Subcutaneous adipose tissue (tissue), 4 donors: Measurements from ENCODE around the gene PFAS. TPM values are rescaled to one million over a fixed set of nuclear protein-coding genes. Genes with fewer than 3 reads are reported as not detected.

ENCODE experiments used
- total RNA-seq, 4 donors: library from RNA; depleted of rRNA; stranded (reverse); fragments of >200 nt; gene quantifications; one replicate each; pipeline ENCODE4 v1.1.0, GENCODE V29; 2016
- TF ChIP-seq, protein P1 (sequence below): fragments of 450-650 bp; IDR thresholded peaks from one replicate; pipeline ENCODE4 v1.5.1; 2016; ENCODE audit warnings: low read depth, mild to moderate bottlenecking, control low read depth, antibody characterized with exemption, moderate library complexity

PFAS gene
- total RNA-seq, 4 donors from 2014 or later: 7.5 to 20.9 (median 12.0) TPM

DNA sequence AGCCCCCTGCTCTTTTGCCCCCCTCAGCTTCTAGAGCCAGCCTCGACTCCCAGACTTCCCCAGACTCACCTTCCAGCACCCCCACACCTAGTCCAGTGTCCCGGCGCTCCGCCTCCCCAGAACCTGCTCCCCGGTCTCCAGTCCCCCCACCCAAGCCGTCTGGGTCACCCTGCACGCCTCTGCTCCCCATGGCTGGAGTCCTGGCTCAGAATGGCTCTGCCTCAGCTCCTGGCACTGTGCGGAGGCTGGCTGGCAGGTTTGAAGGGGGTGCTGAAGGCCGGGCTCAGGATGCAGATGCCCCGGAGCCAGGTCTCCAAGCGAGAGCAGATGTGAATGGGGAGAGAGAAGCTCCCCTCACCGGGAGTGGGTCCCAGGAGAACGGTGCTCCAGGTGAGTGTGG lies 63.2 kb downstream of the PFAS start:
- TF ChIP-seq, protein P1, sequence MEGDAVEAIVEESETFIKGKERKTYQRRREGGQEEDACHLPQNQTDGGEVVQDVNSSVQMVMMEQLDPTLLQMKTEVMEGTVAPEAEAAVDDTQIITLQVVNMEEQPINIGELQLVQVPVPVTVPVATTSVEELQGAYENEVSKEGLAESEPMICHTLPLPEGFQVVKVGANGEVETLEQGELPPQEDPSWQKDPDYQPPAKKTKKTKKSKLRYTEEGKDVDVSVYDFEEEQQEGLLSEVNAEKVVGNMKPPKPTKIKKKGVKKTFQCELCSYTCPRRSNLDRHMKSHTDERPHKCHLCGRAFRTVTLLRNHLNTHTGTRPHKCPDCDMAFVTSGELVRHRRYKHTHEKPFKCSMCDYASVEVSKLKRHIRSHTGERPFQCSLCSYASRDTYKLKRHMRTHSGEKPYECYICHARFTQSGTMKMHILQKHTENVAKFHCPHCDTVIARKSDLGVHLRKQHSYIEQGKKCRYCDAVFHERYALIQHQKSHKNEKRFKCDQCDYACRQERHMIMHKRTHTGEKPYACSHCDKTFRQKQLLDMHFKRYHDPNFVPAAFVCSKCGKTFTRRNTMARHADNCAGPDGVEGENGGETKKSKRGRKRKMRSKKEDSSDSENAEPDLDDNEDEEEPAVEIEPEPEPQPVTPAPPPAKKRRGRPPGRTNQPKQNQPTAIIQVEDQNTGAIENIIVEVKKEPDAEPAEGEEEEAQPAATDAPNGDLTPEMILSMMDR: no peak

DNA sequence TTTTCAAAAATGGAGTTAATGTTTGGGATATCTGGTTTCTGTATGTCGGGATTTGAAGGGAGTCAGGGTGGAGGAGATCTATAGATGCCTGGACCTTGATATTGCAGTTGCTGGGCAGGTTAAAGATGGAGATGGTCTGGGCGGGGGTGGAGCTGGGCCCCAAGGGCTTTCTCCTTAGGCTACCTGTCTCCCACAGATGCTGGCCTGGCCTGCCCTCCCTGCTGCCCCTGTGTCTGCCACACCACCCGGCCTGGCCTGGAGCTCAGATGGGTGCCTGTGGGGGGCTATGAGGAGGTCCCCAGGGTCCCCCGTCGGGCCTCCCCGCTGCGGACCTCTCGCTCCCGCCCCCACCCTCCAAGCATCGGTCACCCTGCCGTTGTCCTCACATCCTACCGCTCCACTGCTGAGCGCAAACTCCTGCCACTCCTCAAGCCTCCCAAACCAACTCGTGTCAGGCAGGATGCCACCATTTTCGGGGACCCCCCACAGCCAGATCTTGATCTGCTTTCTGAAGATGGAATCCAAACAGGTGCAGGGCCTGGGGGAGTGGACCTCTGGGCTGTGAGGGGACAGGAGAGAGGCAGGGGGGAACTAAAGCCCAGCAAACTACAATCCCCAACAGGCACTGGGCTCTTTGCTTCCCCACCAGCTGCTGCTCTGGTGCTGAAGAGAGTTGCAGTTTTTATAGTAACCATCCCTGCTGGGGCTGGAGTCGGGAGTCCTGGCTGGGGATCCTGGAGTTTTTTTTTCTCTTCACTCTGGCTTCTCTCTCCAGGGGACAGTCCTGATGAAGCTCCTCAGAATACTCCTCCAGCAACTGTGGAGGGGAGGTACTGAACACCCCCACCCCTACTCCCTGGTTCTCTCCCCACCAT lies 63.9 kb downstream of the PFAS start:
- TF ChIP-seq, protein P1: no peak

DNA sequence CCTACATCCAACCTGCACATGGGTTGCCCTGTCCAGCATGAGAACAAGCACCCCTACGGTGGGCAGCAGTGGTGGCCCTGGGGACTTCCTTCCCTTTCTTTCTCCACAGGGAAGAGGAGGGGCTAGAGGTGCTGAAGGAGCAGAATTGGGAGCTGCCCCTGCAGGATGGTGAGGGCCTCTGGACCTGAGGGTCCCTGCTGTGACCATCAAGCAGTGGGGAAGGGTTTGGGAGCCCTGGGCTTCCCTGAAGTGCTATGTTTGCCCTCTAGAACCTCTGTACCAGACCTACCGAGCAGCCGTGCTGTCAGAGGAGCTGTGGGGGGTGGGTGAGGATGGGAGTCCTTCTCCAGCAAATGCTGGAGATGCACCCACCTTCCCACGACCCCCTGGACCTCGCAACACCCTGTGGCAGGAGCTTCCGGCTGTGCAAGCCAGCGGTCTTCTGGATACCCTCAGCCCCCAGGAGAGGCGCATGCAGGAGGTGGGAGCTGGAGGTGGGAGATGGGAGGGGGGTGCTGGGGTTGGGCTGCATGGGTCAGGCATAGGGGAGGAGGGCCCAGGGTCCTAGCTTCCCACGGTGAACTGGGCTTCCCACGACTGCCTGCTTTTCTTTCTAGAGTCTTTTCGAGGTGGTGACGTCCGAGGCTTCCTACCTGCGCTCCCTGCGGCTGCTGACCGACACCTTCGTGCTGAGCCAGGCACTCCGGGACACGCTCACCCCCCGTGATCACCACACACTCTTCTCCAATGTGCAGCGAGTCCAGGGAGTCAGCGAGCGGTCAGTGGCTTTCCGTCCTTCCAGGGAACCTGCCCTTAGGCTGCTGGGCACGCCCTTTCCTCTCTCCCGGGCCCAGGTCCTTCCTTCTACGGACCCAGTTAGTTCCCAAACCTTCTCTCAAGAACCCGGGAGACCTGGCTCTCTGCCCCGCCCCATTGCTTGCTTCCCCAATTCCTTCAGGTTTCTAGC lies 66.0 kb downstream of the PFAS start:
- TF ChIP-seq, protein P1: no peak

DNA sequence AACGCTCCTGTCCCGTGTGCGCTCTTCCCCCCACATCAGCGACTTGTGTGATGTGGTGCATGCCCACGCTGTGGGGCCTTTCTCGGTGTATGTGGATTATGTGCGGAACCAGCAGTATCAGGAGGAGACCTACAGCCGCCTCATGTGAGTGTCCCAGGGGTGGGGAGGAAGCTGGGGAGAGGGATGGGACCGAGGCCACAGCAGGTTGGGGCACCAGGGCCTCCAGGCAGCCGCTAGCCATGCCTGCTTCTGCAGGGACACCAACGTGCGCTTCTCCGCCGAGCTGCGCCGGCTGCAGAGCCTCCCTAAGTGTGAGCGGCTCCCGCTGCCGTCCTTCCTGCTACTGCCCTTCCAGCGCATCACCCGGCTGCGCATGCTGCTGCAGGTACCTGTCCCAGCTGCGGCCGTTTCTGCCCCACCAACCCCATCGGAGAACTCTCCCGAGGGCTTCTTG lies 66.7 kb downstream of the PFAS start:
- TF ChIP-seq, protein P1: no peak

DNA sequence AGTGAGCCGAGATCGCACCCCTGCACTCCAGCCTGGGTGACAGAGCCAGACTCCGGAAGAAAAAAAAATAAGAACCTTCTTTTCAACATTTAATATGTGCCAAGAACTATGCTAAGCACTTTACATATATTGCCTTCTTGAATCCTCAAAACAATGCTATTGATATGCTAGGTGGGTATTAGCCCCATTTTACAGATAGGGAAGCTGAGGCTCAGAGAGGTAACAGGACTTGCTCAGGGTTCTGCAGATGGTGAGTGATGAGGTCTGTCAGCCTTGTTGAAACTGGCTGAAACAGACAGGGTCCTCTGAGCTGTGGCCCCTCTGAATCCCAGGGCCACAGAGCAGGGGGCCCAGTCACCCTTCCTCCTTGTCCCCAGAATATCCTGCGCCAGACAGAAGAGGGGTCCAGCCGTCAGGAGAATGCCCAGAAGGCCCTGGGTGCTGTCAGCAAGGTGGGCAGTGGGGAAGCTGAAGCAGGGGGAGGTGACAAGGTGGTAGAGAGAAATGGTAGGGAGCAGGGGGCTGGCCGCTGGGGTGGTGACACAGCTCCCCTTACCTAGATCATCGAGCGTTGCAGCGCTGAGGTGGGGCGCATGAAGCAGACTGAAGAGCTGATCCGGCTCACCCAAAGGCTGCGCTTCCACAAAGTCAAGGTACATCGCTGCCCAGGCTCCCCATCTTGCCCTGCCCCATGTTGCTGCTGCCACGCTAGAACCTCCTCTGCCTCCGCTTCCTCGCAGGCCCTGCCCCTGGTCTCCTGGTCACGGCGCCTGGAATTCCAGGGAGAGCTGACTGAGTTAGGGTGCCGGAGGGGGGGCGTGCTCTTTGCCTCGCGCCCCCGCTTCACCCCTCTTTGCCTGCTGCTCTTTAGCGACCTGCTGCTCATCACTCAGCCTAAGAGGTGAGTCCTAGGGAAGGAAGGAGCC lies 69.2 kb downstream of the PFAS start:
- TF ChIP-seq, protein P1: no peak

Other genes with a start within 250 kb of the PFAS start
- not detected for gene GUCY2D, start 246.7 kb upstream of the PFAS start, total RNA-seq
- gene ALOX15B, start 210.2 kb upstream of the PFAS start, total RNA-seq: 10 to 100 TPM in 2 of 4 donors, 1 to 10 TPM in 2; 4.9 to 36.4 (median 10.9) TPM
- not detected for gene ALOX12B, start 161.6 kb upstream of the PFAS start, total RNA-seq
- gene ALOXE3, start 130.8 kb upstream of the PFAS start, total RNA-seq: not detected
- gene HES7, start 125.2 kb upstream of the PFAS start, total RNA-seq: not detected
- gene PER1, start 96.9 kb upstream of the PFAS start, total RNA-seq: 100 to 1,000 TPM in 3 of 4 donors, 10 to 100 TPM in 1; 95.2 to 186 (median 121) TPM
- gene VAMP2, start 86.3 kb upstream of the PFAS start, total RNA-seq: 10 to 100 TPM; 18.6 to 45.2 (median 23.4) TPM
- 10 to 100 TPM; 14.3 to 23.8 (median 20.4) TPM for gene TMEM107, start 72.9 kb upstream of the PFAS start, total RNA-seq
- 10 to 100 TPM in 2 of 4 donors, 1 to 10 TPM in 2; 2.9 to 10.4 (median 9.3) TPM for gene BORCS6, start 59.1 kb upstream of the PFAS start, total RNA-seq
- gene AURKB, start 38.7 kb upstream of the PFAS start, total RNA-seq: 1 to 10 TPM in 3 of 4 donors, not detected in 1; 1.3 to 3.4 (median 2.2) TPM
- gene CTC1, start 1.2 kb upstream of the PFAS start, total RNA-seq: 10 to 100 TPM; 11.6 to 17.6 (median 14.9) TPM
- 10 to 100 TPM; 16.5 to 23.2 (median 19.0) TPM for gene RANGRF, start 39.4 kb downstream of the PFAS start, total RNA-seq
- gene SLC25A35, start 46.1 kb downstream of the PFAS start, total RNA-seq: 1 to 10 TPM; 1.7 to 8.1 (median 2.4) TPM
- gene ARHGEF15, start 61.0 kb downstream of the PFAS start, total RNA-seq: 10 to 100 TPM; 20.3 to 73.1 (median 36.9) TPM
- not detected for gene ODF4, start 90.6 kb downstream of the PFAS start, total RNA-seq
- gene RPL26, start 133.9 kb downstream of the PFAS start, total RNA-seq: 1,000 to 10,000 TPM; 2,871 to 4,677 (median 3,762) TPM
- gene RNF222, start 148.5 kb downstream of the PFAS start, total RNA-seq: not detected
- gene NDEL1, start 186.6 kb downstream of the PFAS start, total RNA-seq: 10 to 100 TPM; 58.3 to 80.4 (median 67.3) TPM